Activated naive CD4-positive, alpha-beta T cell treated with anti-CD3 and anti-CD28 coated beads, Interleukin-2, amount 10 ng/mL, durations not matched to agents 5 hours and 36 hours (primary cell): ENCODE results near the gene NUBP1. TPM values are rescaled to one million over a fixed set of nuclear protein-coding genes. Genes with fewer than 3 reads are reported as not detected.

Source experiments
- total RNA-seq, 2 experiments: library from RNA; stranded (reverse); gene quantifications; one replicate each; pipeline ENCODE4 v1.2.3, GENCODE V29; 2021

The NUBP1 gene
- total RNA-seq: 10 to 100 TPM; 24.6 to 28.9 TPM

DNA sequence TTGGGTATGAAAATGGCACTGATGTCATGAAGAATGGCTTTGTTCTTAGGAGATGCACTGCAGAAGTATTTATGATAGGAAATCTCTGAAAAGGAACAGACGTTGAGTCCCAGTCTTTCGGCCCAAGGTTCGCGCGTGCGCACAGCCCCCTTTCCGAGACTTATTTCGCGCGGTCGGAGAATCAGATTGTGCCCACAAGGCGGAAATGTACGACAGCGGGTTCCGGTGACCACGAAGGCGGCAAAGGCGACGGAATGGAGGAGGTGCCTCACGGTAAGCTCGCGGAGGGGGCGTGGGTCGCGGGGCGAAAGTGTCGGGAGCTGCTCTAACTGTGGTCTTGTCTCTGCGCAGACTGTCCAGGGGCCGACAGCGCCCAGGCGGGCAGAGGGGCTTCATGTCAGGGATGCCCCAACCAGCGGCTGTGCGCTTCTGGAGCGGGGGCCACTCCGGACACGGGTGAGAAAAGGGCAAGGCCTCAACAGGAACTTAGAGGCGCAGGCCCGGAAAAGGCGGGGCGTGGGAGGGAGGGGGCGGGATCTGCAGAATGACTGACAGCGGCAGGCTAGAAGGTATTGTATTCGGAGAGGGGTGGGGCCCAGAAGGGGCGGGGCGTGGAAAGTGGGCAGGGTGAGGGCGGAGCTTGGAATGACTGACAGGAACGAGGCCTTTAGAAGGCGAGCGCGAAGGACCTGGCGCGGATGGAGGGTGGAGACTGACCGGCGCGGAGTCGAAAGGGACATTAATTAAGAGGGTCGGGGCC is at the start of gene NUBP1:
NUBP1 (plus strand) TSS at position 233 of the 760 bp plus-strand sequence; CDS start at position 255, 22 bp downstream.

DNA sequence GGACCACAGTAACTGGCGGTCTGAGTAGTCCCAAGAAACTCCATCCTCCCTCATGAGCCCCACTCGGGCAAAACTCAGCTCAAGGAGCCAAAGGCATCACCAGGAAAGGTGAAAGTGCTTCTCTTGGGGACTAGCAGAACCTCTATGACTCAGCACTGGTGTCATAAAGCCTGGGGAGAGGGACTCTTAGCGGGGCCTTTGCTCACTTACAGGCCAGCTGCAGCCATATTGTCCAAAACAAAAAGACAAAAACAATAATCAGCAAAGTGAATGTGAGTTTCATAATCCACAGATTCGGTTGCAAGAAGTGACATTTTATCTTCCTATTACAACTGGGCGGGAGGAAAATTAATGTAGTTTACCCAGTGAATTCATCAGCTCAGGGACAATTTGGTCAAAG is 48.8 kb upstream of the NUBP1 start, which contains the start of gene TEKT5:
TEKT5 (minus strand) TSS at position 101 of the 400 bp plus-strand sequence; CDS start at position 44, 57 bp downstream.

DNA sequence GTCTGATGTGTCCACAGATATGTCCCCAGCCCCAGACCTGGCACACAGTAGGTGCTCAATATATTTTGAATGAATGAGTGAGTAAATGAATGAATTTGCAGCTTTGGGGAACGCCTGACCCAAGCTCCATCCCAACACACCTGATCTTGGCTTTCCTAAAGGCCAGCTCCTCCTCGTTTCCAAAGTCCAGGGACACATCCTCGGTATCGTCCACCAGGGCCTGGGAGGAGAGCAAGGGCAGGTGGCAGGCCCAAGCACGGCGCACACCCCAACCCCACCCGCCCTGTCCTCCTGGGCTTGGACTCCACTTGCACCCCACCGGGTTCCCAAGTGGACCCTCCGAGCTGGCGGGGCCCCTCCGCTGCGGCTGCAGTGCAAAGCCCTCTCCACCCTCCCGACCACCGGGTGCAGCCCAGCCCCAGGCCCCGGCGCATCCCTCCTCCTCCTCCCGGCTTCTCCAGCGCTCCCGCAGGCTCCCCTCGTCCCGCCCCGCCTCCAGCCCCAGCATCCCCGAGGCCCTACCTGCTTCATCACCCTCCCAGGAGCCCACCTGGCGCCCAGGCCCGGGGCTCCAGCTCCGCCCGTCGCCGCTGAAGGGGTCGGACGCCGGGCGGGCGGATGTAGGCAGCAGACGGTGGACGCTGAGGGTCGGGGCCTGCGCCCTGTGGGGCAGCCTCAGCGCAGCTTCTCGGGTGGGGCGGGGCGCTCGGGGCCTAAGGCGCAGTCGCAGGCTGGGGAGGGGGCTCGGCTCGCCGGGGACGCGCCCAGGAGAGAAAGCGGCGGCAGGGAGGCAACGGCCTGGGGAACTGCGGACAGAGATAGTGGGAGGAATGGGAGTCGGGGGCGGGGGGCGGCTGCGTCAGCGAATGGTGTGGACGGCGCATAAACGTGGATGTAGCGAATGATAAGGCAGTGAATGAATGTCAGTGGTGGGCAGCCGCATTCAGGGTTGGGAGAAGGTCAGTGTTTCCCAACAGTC is 74.6 kb downstream of the NUBP1 start, which contains the start of gene TVP23A:
TVP23A (minus strand) TSS at position 832 of the 979 bp plus-strand sequence; CDS start at position 531, 301 bp downstream.

Other genes starting within 250 kb of the NUBP1 start
- not detected for gene EMP2, start 163.2 kb upstream of the NUBP1 start, total RNA-seq
- gene TEKT5, start 48.9 kb upstream of the NUBP1 start, total RNA-seq: not detected
- gene TVP23A, start 75.0 kb downstream of the NUBP1 start, total RNA-seq: not detected
- 10 to 100 TPM; 20.4 to 24.3 TPM for gene CIITA, start 133.4 kb downstream of the NUBP1 start, total RNA-seq
- gene DEXI, start 198.6 kb downstream of the NUBP1 start, total RNA-seq: 10 to 100 TPM; 30.5 to 32.1 TPM
- 10 to 100 TPM; 37.5 to 42.1 TPM for gene CLEC16A, start 200.7 kb downstream of the NUBP1 start, total RNA-seq